Kidney epithelial cell (primary cell): ENCODE measurements around the gene GDF10. TPM values are rescaled to one million over a fixed set of nuclear protein-coding genes. Genes with fewer than 3 reads are reported as not detected.

Experiments
- DNase-seq: peaks from one replicate; pipeline ENCODE4 v3.0.0-alpha.2; 2010; ENCODE audit warnings: low read depth
- H3K27me3 ChIP-seq: 2 replicates; pipeline ENCODE4 v1.6.0; 2011; ENCODE audit warnings: low read length; ENCODE audit not compliant: control insufficient read depth, insufficient read depth
- H3K36me3 ChIP-seq: 2 replicates; pipeline ENCODE4 v1.5.1; 2011; ENCODE audit warnings: low read length; ENCODE audit not compliant: control insufficient read depth, insufficient read depth
- H3K4me3 ChIP-seq: 2 replicates; pipeline ENCODE4 v1.5.1; 2011; ENCODE audit warnings: low read depth, mild to moderate bottlenecking, control low read depth, low read length
- CTCF ChIP-seq: IDR thresholded peaks from 2 replicates; pipeline ENCODE4 v1.5.1; 2011; ENCODE audit warnings: mild to moderate bottlenecking, moderate library complexity, low read length, control low read depth, inconsistent platforms; ENCODE audit not compliant: insufficient read depth, poor library complexity, severe bottlenecking
- total RNA-seq: library from RNA; depleted of rRNA; stranded (reverse); fragments of >200 nt; gene quantifications from 2 replicates; pipeline ENCODE4 v1.2.3, GENCODE V29; 2015

The GDF10 gene
- total RNA-seq, 1 donor from 2014 or later, result not detected

GRCh38 chr10:47344996-47345870 lies 45.2 kb downstream of the GDF10 start:
- Histone ChIP-seq H3K36me3 (no peaks in the 10 kb centered on the region), H3K4me3 (no peak overlapping the region), H3K27me3 (no peaks in the 10 kb centered on the region)
- no peak for DNase-seq
- no peak for TF ChIP-seq CTCF

- Histone ChIP-seq H3K27me3 (no peaks in the 10 kb centered on the region), H3K4me3 (no peak overlapping the region), H3K36me3 (no peaks in the 10 kb centered on the region)
- DNase-seq, result no peak
- no peak for TF ChIP-seq CTCF
Observed at GRCh38 chr10:47346581-47347302, 46.7 kb downstream of the GDF10 start.

GRCh38 chr10:47347303-47347675 lies 47.3 kb downstream of the GDF10 start:
- DNase-seq, result no peak
- Histone ChIP-seq H3K27me3 (no peaks in the 10 kb centered on the region), H3K4me3 (no peak overlapping the region), H3K36me3 (no peaks in the 10 kb centered on the region)
- TF ChIP-seq CTCF, result no peak

GRCh38 chr10:47348138-47348651 lies 48.2 kb downstream of the GDF10 start, which contains the start of gene RBP3:
RBP3 (plus strand) TSS chr10:47348363; CDS start chr10:47348485, 122 bp downstream.
- Histone ChIP-seq H3K4me3 (no peak within 1 kb of the TSS), H3K27me3 (no peaks in the 10 kb centered on the region), H3K36me3 (no peaks in the 10 kb centered on the region)
- TF ChIP-seq CTCF, result no peak
- no peak for DNase-seq

- H3K27me3 ChIP-seq, result no peaks in the 10 kb centered on the region
- no peak for TF ChIP-seq CTCF
- no peak overlapping the region for H3K4me3 ChIP-seq
- DNase-seq, result no peak
- no peaks in the 10 kb centered on the region for H3K36me3 ChIP-seq
Observed at GRCh38 chr10:47348661-47349470, 48.9 kb downstream of the GDF10 start.
